LNCaP clone FGC (cell line): ENCODE results near the gene SRM.
"Not testable (repeated sequence)": the region's sequence is repeated elsewhere in the genome, so short reads cannot be mapped to it uniquely, and the experiment has no call there.

ENCODE experiments used
- DNase-seq: peaks from one replicate; pipeline ENCODE4 v3.0.0-alpha.2; 2011; ENCODE audit warnings: low read depth
- H3K4me3 ChIP-seq: 2 replicates; pipeline ENCODE4 v1.5.1; 2011; ENCODE audit warnings: mild to moderate bottlenecking, low read depth, low read length, control low read depth
- CTCF ChIP-seq: IDR thresholded peaks from 2 replicates; pipeline ENCODE4 v1.5.1; 2012; ENCODE audit warnings: mild to moderate bottlenecking; ENCODE audit not compliant: control insufficient read depth, insufficient read depth; ENCODE audit errors: extremely low read depth

The SRM gene

GRCh38 chr1:11055676-11056075 is 4.1 kb downstream of the SRM start:
- no peak for DNase-seq
- no peak overlapping the region for H3K4me3 ChIP-seq
- TF ChIP-seq CTCF, result no peak

DNA sequence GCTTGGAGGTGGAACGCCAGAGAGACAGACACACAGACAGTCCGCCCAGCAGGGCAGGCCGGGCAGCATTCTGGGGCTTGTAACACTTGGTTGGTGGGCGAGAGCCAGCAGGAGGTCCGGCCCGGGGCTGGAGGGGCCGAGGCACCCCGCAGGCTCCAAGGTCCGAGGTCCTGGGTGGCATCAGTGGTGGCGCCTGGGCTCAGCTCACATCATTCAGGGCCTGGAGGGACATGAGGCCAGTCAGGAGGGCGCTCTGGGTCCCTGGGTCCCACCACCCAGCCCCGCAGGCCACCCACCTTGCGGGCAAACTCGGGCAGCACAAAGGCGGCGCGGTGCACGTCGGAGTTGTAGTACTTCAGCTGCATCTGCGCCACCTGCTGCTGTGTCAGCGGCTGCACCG is 5.2 kb downstream of the SRM start:
- no peak for TF ChIP-seq CTCF
- H3K4me3 ChIP-seq, result no peak overlapping the region
- DNase-seq, result no peak

GRCh38 chr1:11054181-11054580 is 5.6 kb downstream of the SRM start:
- DNase-seq, result no peak
- no peak overlapping the region for H3K4me3 ChIP-seq
- TF ChIP-seq CTCF, result no peak

GRCh38 chr1:11053758-11054137 is 6.1 kb downstream of the SRM start:
- no peak overlapping the region for H3K4me3 ChIP-seq
- no peak for DNase-seq
- TF ChIP-seq CTCF, result no peak

DNA sequence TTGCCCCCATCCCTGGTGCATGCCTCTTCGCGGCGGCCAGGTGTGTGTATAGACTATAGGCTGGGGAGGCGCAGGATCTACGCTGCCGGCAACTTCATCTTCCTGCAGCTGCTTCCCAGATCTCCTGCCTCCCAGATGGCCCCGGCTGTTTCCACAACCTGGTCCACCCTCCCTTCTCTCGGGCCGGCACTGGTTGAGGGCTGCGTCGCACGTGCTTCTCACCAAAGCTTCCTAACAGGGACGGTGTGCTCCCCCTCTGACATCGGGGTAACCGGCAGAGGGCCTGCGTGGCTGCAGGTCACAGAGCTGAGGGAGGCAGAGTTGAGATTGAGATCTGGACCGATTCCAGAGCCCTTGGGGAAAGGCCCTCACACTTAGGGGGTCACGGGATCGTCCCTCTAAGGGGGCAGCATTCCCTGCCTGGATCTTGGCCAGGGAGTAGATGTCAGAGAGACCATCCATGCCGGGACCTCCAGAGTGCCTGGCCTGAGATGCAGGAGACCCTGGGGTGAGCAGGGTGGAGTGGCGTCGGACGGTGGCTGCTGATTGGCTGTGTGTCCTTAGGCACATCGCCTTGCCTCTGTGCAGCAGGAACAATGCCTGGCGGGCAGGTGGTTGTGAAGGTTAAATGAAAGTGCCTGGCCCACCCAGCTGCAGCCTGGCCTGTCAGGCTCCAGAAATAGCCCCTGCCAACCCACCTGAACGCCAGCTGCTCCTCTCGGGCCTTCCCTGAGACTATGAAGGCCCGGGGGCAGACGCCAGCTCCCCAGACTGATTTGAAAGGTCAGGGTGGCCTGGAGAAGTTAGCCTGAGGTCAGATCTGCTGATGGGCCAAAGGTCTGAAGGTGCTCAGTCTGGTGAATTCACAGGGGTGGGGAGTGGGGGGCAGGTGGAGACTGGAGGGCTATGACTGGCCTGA is 6.7 kb downstream of the SRM start:
- no peak for DNase-seq
- H3K4me3 ChIP-seq, result no peak overlapping the region
- no peak for TF ChIP-seq CTCF

DNA sequence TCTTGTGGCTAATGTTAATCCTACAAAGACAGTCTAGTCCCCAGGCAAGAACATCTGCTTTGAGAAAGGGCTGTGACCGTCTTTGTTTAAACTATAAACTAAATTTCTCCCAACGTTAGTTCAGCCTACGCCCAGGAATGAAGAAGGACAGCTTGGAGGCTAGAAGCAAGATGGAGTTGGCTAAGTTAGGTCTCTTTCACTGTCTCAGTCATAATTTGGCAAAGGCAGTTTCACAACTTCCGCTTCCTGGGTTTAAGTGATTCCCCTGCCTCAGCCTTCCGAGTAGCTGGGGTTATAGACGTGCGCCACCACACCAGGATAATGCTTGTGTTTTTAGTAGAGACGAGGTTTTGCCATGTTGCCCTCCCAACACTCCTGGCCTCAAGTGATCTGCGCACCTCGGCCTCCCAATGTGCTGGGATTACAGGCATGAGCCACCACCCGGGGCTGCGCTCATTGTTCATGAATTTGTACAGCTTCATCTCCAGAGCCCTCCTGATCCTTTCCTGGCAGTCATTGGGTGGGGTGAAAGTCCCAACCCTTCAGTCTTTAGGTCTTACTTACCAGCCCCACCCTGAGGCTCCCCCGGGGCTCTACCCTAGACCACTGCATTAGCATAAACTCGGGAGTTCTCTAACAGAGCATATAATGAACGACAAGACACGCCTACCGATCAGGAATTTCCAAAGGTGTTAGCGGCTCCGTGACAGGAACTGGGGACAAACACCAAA is 7.9 kb downstream of the SRM start:
- DNase-seq, result no peak
- no peak for TF ChIP-seq CTCF
- no peak overlapping the region for H3K4me3 ChIP-seq

DNA sequence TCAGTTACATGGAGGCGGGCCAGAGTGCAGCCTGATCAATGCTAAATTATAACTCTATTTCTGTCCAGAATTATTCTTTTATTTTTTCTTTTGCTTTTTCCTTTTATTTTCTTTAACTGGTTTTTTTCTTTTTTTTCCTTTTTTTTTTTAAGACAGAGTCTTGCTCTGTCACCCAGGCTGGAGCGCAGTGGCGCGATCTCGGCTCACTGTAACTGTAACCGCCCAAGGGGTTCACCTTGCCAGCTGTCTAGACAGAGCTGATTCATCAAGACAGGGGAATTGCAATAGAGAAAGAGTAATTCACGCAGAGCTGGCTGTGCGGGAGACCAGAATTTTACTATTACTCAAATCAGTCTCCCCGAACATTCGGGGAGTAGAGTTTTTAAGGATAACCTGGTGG is 8.7 kb downstream of the SRM start:
- not testable (repeated sequence) for DNase-seq, H3K4me3 ChIP-seq
